NCI-H187 (cell line): ENCODE data around the gene SLC14A1.

Experiments
- DNase-seq, 2 experiments: peaks; one replicate each; lab custom pipeline; 2025; lab: John Stamatoyannopoulos, UW

The SLC14A1 gene

GRCh38 chr18:45722899-45723298 lies 1.1 kb upstream of the SLC14A1 start:
- peak; percentile 2 to 49 for DNase-seq

- no peak for DNase-seq
Observed at GRCh38 chr18:45724601-45725000, 620 bp downstream of the SLC14A1 start.

GRCh38 chr18:45725336-45725735 lies 1.4 kb downstream of the SLC14A1 start:
- no peak for DNase-seq

GRCh38 chr18:45726603-45727002 lies 2.6 kb downstream of the SLC14A1 start:
- DNase-seq, result no peak

- DNase-seq, result no peak
Observed at GRCh38 chr18:45727068-45727467, 3.1 kb downstream of the SLC14A1 start.

- DNase-seq, result no peak
Observed at GRCh38 chr18:45728336-45729010, 4.5 kb downstream of the SLC14A1 start.

GRCh38 chr18:45730832-45731575 lies 7.0 kb downstream of the SLC14A1 start:
- no peak for DNase-seq

- DNase-seq, result no peak
Observed at GRCh38 chr18:45731716-45732115, 7.7 kb downstream of the SLC14A1 start.

GRCh38 chr18:45733535-45733934 lies 9.6 kb downstream of the SLC14A1 start:
- DNase-seq, result no peak

GRCh38 chr18:45734505-45734904 lies 10.5 kb downstream of the SLC14A1 start:
- no peak for DNase-seq

- DNase-seq, result no peak
Observed at GRCh38 chr18:45734944-45735343, 11.0 kb downstream of the SLC14A1 start.

GRCh38 chr18:45738660-45739059 lies 14.7 kb downstream of the SLC14A1 start:
- no peak for DNase-seq

- no peak for DNase-seq
Observed at GRCh38 chr18:45739268-45739667, 15.3 kb downstream of the SLC14A1 start.

- DNase-seq, result no peak
Observed at GRCh38 chr18:45739848-45740247, 15.9 kb downstream of the SLC14A1 start.

- no peak for DNase-seq
Observed at GRCh38 chr18:45741056-45741455, 17.1 kb downstream of the SLC14A1 start.

- no peak for DNase-seq
Observed at GRCh38 chr18:45745817-45746461, 22.0 kb downstream of the SLC14A1 start.

GRCh38 chr18:45748501-45748900 lies 24.5 kb downstream of the SLC14A1 start:
- DNase-seq, result no peak

- no peak for DNase-seq
Observed at GRCh38 chr18:45749918-45750689, 26.1 kb downstream of the SLC14A1 start.

- DNase-seq, result no peak
Observed at GRCh38 chr18:45751766-45752165, 27.8 kb downstream of the SLC14A1 start.

GRCh38 chr18:45752681-45753080 lies 28.7 kb downstream of the SLC14A1 start:
- no peak for DNase-seq

- DNase-seq, result no peak
Observed at GRCh38 chr18:45753286-45753685, 29.3 kb downstream of the SLC14A1 start.

- no peak for DNase-seq
Observed at GRCh38 chr18:45755934-45756333, 32.0 kb downstream of the SLC14A1 start.
